ENCODE data around the gene PUS1.

Gene PUS1

GRCh38 chr12:131990066-131990979 is 61.2 kb downstream of the PUS1 start:
- DNase-seq (ENCODE audit: low read depth, low spot score): no peak

- no peak for DNase-seq (ENCODE audit: low read depth, low spot score)
Observed at GRCh38 chr12:131990980-131991305, 61.9 kb downstream of the PUS1 start.

GRCh38 chr12:131991816-131992430 is 62.8 kb downstream of the PUS1 start:
- DNase-seq (ENCODE audit: low read depth, low spot score): no peak

DNA sequence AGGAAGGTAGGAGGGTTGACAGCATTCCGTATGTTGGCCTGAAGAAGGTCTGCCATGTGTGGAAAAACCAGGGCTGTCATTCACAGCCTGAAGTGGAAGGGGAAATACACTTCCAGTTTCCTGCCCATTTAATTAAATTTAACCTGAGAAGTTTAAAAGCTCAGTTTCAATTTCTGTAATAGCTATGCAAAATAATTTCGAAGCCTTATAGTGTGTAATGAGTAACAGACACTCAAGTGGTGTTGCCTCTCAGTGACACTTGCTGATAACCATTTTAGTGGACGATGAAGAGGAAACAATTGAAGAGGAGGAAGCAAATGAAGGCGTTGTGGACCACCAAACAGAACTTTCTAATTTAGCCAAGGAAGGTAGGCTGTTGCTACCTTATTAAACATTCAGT is 65.5 kb downstream of the PUS1 start:
- no peak for DNase-seq (ENCODE audit: low read depth, low spot score)
